ENCODE measurements around the gene PGM2. TPM values are rescaled to one million over a fixed set of nuclear protein-coding genes. Genes with fewer than 3 reads are reported as not detected.

Gene PGM2
- total RNA-seq, result 29.9 and 34.6 TPM in 2 replicates

GRCh38 chr4:37826295-37827029 lies at the start of gene PGM2:
PGM2 (plus strand) TSS chr4:37826686; CDS start chr4:37826733, 47 bp downstream.

DNA sequence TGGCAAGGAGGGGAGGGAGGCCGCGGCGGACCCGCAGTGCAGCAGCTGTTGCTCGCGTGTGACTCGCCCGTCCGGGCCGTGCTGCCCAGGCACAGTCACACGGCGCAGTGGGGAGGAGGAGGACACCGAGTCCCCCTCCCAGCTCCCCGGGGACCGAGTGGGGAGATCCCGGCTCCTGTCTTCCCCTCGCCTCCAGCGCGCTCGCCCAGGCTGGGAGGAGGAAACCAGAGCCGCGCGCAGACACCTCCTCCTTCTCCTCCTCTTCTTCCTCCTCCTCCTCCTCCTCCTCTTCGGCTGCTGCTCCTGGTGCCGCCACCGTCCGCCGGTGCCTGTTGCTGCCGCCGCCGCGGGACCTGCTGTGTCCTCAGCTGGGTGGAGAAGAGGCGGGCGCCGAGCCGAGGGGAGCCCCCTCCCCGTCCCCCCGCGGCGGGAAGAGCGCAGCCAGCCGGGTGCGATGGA lies 64.3 kb downstream of the PGM2 start, which contains the start of gene TBC1D1:
Gene TBC1D1 (plus strand): TSS at position 284 of the 459 bp plus-strand sequence. CDS start 11,012 bp downstream, outside the sequence.

Other genes starting within 250 kb of the PGM2 start
- 53.5 and 62.6 TPM in 2 replicates for gene RELL1, start 140.3 kb upstream of the PGM2 start, total RNA-seq
- gene TBC1D1, start 64.4 kb downstream of the PGM2 start, total RNA-seq, result 120 and 130 TPM in 2 replicates
- gene PTTG2, start 133.7 kb downstream of the PGM2 start, total RNA-seq, result 0.26 TPM in 1 of 2 replicates, not detected in the other

All from articular chondrocyte of knee joint (primary cell).